Tibial artery (tissue), 4 donors: ENCODE results near the gene BSND.

Experiments
- DNase-seq, 2 donors: peaks; one replicate each; pipeline ENCODE4 v3.0.0-alpha.2; 2019
- H3K27ac ChIP-seq, 2 donors: fragments of 200-600 bp; sonication (generic) in 1 of 2; 1 replicate in 1 of 2; 2 replicates in 1 of 2; pipeline ENCODE4 v1.5.1; 2018 to 2019; ENCODE audit warnings: mild to moderate bottlenecking in 1 of 2
- H3K27me3 ChIP-seq, 2 donors: fragments of 200-600 bp; sonication (generic) in 1 of 2; one replicate each; pipeline versions ENCODE4 v1.5.1 to v1.6.0; 2016 to 2019
- H3K36me3 ChIP-seq, 3 donors: fragments of 200-600 bp; sonication (generic) in 2 of 3; one replicate each; pipeline ENCODE4 v1.5.1; 2016 to 2019; ENCODE audit warnings: mild to moderate bottlenecking in 2 of 3
- H3K4me1 ChIP-seq, 4 donors: fragments of 200-600 bp; sonication (generic) in 2 of 4; 1 replicate in 3 of 4; 2 replicates in 1 of 4; pipeline ENCODE4 v1.5.1; 2016 to 2019
- H3K4me3 ChIP-seq, 2 donors: fragments of 200-600 bp; sonication (generic) in 1 of 2; 1 replicate in 1 of 2; 2 replicates in 1 of 2; pipeline ENCODE4 v1.5.1; 2018 to 2019; ENCODE audit warnings: mild to moderate bottlenecking in 2 of 2
- H3K9me3 ChIP-seq, 3 donors: fragments of 200-600 bp; sonication (generic) in 1 of 3; one replicate each; pipeline ENCODE4 v1.5.1; 2016 to 2019
- intact Hi-C: fragments of 100-400 bp; cut with DNase I; formaldehyde crosslinking; loops from one replicate; pipeline ENCODE4 v1.15.0; 2023; ENCODE audit warnings: low total_unique reads
- TF ChIP-seq, protein P1 (sequence below), 2 experiments: fragments of 200-600 bp in 1 of 2; fragments of 450-650 bp in 1 of 2; IDR thresholded peaks; one replicate each; pipeline ENCODE4 v1.5.1; 2017 to 2019; ENCODE audit warnings: antibody characterized with exemption in 2 of 2, mild to moderate bottlenecking in 1 of 2, moderate library complexity in 1 of 2

Gene BSND

GRCh38 chr1:54970901-54971300, 27.8 kb upstream of the BSND start:
- TF ChIP-seq, protein P1, sequence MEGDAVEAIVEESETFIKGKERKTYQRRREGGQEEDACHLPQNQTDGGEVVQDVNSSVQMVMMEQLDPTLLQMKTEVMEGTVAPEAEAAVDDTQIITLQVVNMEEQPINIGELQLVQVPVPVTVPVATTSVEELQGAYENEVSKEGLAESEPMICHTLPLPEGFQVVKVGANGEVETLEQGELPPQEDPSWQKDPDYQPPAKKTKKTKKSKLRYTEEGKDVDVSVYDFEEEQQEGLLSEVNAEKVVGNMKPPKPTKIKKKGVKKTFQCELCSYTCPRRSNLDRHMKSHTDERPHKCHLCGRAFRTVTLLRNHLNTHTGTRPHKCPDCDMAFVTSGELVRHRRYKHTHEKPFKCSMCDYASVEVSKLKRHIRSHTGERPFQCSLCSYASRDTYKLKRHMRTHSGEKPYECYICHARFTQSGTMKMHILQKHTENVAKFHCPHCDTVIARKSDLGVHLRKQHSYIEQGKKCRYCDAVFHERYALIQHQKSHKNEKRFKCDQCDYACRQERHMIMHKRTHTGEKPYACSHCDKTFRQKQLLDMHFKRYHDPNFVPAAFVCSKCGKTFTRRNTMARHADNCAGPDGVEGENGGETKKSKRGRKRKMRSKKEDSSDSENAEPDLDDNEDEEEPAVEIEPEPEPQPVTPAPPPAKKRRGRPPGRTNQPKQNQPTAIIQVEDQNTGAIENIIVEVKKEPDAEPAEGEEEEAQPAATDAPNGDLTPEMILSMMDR (IDR thresholded peaks at IDR 0.05) = no peak

GRCh38 chr1:54971317-54971791, 27.4 kb upstream of the BSND start:
- Histone ChIP-seq H3K27me3 (no peaks in the 10 kb centered on the region), H3K4me3 (no peak overlapping the region), H3K36me3 (no peaks in the 10 kb centered on the region), H3K9me3 (no peaks in the 10 kb centered on the region), H3K27ac (no peak overlapping the region), H3K4me1 (peaks cover 0 to 23% (median 11%) of the 10 kb centered on the region in 4 donors)
- TF ChIP-seq, protein P1 (IDR thresholded peaks at IDR 0.05) = no peak
- intact Hi-C loops = no loop called here
- DNase-seq = no peak

More at GRCh38 chr1:54970901-54971300, 27.8 kb upstream of the BSND start:
- Histone ChIP-seq H3K4me3 (no peak overlapping the region), H3K4me1 (peaks cover 0 to 20% (median 11%) of the 10 kb centered on the region in 4 donors), H3K9me3 (no peaks in the 10 kb centered on the region), H3K27me3 (no peaks in the 10 kb centered on the region), H3K36me3 (no peaks in the 10 kb centered on the region), H3K27ac (no peak overlapping the region)
- intact Hi-C loops = no loop called here
- DNase-seq = no peak

- TF ChIP-seq, protein P1 (IDR thresholded peaks at IDR 0.05) = no peak
- Histone ChIP-seq H3K9me3 (no peaks in the 10 kb centered on the region), H3K36me3 (no peaks in the 10 kb centered on the region), H3K27ac (peak overlapping the region; percentile 65 to 69), H3K27me3 (no peaks in the 10 kb centered on the region), H3K4me1 (peaks cover 0 to 34% (median 15%) of the 10 kb centered on the region in 4 donors), H3K4me3 (no peak overlapping the region)
- intact Hi-C loops = no loop called here
- DNase-seq = no peak
Observed at GRCh38 chr1:54972436-54972835, 26.3 kb upstream of the BSND start.

GRCh38 chr1:54973205-54973921, 25.4 kb upstream of the BSND start:
- Histone ChIP-seq H3K9me3 (no peaks in the 10 kb centered on the region), H3K4me3 (peak overlapping the region in 1 of 2 donors; percentile 13), H3K27me3 (no peaks in the 10 kb centered on the region), H3K27ac (peak overlapping the region; percentile 65 to 69), H3K36me3 (no peaks in the 10 kb centered on the region), H3K4me1 (peaks cover 0 to 35% (median 17%) of the 10 kb centered on the region in 4 donors)
- TF ChIP-seq, protein P1 (IDR thresholded peaks at IDR 0.05) = peak; percentile 40 to 46
- intact Hi-C loops = no loop called here
- DNase-seq = peak; percentile 58 to 77

GRCh38 chr1:54975356-54976108, 23.2 kb upstream of the BSND start:
- Histone ChIP-seq H3K36me3 (no peaks in the 10 kb centered on the region), H3K4me3 (no peak overlapping the region), H3K27me3 (peaks cover 0 to 5% of the 10 kb centered on the region in 2 donors), H3K27ac (no peak overlapping the region), H3K4me1 (peaks cover 0 to 50% (median 21%) of the 10 kb centered on the region in 4 donors), H3K9me3 (no peaks in the 10 kb centered on the region)
- intact Hi-C loops = no loop called here
- TF ChIP-seq, protein P1 (IDR thresholded peaks at IDR 0.05) = no peak
- DNase-seq = no peak
